Fibroblast of lung (primary cell): Measurements from ENCODE around the gene CNTNAP1. TPM values are rescaled to one million over a fixed set of nuclear protein-coding genes. Genes with fewer than 3 reads are reported as not detected.
A peak's percentile ranks its signal among the peaks of the same experiment; 100 is the strongest.

Experiments
- DNase-seq, 2 donors: peaks; one replicate each; pipeline versions ENCODE4 v3.0.0 to v3.0.0-alpha.2; 2010; ENCODE audit warnings: low read depth in 2 of 2
- H2AFZ ChIP-seq: 2 replicates; pipeline ENCODE4 v1.5.1; 2012; ENCODE audit warnings: low read length, control low read depth, inconsistent platforms
- H3K27ac ChIP-seq: 2 replicates; pipeline ENCODE4 v1.5.1; 2011; ENCODE audit warnings: low read length, control low read depth; ENCODE audit not compliant: insufficient read depth
- H3K27me3 ChIP-seq: 2 replicates; pipeline ENCODE4 v1.5.1; 2011; ENCODE audit warnings: mild to moderate bottlenecking, low read length; ENCODE audit not compliant: control insufficient read depth, insufficient read depth
- H3K36me3 ChIP-seq: 2 replicates; pipeline ENCODE4 v1.5.1; 2011; ENCODE audit warnings: low read length; ENCODE audit not compliant: control insufficient read depth, insufficient read depth
- H3K4me1 ChIP-seq: 2 replicates; pipeline ENCODE4 v1.5.1; 2011; ENCODE audit warnings: low read length; ENCODE audit not compliant: control insufficient read depth, insufficient read depth; ENCODE audit errors: extremely low read depth
- H3K4me2 ChIP-seq: 2 replicates; pipeline ENCODE4 v1.5.1; 2011; ENCODE audit warnings: low read length, control low read depth; ENCODE audit not compliant: insufficient read depth; ENCODE audit errors: extremely low read depth
- H3K4me3 ChIP-seq, 4 experiments: fragments of 200-600 bp in 1 of 4; sonication (generic) in 1 of 4; replicated peaks in 1 of 4; 2 replicates each; pipeline ENCODE4 v1.5.1; 2011 to 2016; ENCODE audit warnings: low read length in 4 of 4, low read depth in 3 of 4, mild to moderate bottlenecking in 3 of 4, control low read depth in 2 of 4, inconsistent platforms in 1 of 4, mixed read lengths in 1 of 4; ENCODE audit not compliant: insufficient read depth in 1 of 4; ENCODE audit errors: control extremely low read depth in 1 of 4
- H3K79me2 ChIP-seq: 2 replicates; pipeline ENCODE4 v1.5.1; 2012; ENCODE audit warnings: mild to moderate bottlenecking, low read length, inconsistent platforms; ENCODE audit not compliant: control insufficient read depth, insufficient read depth
- H3K9ac ChIP-seq: 2 replicates; pipeline ENCODE4 v1.5.1; 2011; ENCODE audit warnings: mild to moderate bottlenecking, low read length, control low read depth; ENCODE audit not compliant: insufficient read depth
- H3K9me3 ChIP-seq: 2 replicates; pipeline ENCODE4 v1.5.1; 2012; ENCODE audit warnings: low read depth, low read length; ENCODE audit not compliant: control insufficient read depth, insufficient read depth
- H4K20me1 ChIP-seq: 2 replicates; pipeline ENCODE4 v1.5.1; 2011; ENCODE audit warnings: low read length; ENCODE audit not compliant: control insufficient read depth, insufficient read depth; ENCODE audit errors: extremely low read depth
- EZH2 ChIP-seq: IDR thresholded peaks from 2 replicates; pipeline ENCODE4 v1.5.1; 2012; ENCODE audit warnings: low read length, control low read depth, mild to moderate bottlenecking; ENCODE audit errors: missing control alignments
- polyA plus RNA-seq, 2 donors: library from polyadenylated mRNA; depleted of rRNA in 1 of 2; stranded (reverse) in 1 of 2; unstranded in 1 of 2; fragments of >200 nt; gene quantifications; 2 replicates each; pipeline ENCODE4 v1.2.1, GENCODE V29; 2011 to 2012; ENCODE audit warnings: missing spikeins in 1 of 2
- total RNA-seq: library from RNA; depleted of rRNA; stranded (reverse); fragments of >200 nt; gene quantifications from 2 replicates; pipeline ENCODE4 v1.2.1, GENCODE V29; 2014
- TF ChIP-seq, protein P1 (sequence below), 2 donors: IDR thresholded peaks in 1 of 2; conservative IDR thresholded peaks in 1 of 2; 1 replicate in 1 of 2; 2 replicates in 1 of 2; pipeline ENCODE4 v1.5.1; 2011 to 2012; ENCODE audit warnings: low read length in 2 of 2, control low read depth in 1 of 2, inconsistent platforms in 1 of 2, low read depth in 1 of 2, mild to moderate bottlenecking in 1 of 2

Gene CNTNAP1
- total and polyA plus RNA-seq, 2 donors (not counting 1 experiment from before 2014, with no cell fraction given): 39.4 to 40.1 TPM

DNA sequence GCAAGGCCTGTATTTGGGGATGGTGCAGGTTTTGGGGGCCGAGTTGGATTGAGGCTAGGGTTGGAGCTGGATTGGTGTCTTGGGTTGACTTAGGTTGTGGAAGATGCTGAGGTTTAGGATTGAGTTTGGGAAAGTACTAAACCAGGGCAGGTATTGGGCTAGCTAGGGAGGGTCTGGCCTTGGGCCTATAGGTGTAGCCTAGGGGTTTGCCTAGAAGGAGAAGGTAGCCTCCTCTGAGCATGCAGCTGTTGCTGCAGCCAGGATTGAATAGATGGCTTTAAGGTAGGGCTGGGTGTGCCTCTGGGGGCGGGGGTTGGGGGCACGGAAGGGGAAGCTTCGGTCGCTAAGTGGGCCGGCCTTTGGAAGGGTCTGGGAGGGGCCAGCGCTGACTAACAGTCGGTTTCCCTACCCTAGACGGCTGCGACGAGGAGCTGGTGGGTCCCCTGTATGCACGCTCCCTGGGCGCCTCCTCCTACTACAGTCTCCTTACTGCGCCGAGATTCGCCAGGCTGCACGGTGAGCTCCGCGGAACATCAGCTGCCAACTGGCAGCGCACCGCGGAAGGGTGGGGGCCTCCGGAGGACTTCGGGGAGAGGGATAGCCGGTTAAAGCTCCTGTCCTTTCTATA lies 1.2 kb downstream of the CNTNAP1 start:
- Histone ChIP-seq H3K4me2 (peak overlapping the region; percentile 88), H3K27me3 (no peaks in the 10 kb centered on the region), H3K4me3 (peak overlapping the region; percentile 62 to 88 (median 78)), H3K9me3 (no peaks in the 10 kb centered on the region), H3K36me3 (peaks cover 16% of the 10 kb centered on the region), H3K27ac (peak overlapping the region; percentile 76), H3K79me2 (peaks cover 4% of the 10 kb centered on the region), H3K4me1 (peaks cover 31% of the 10 kb centered on the region), H3K9ac (peak overlapping the region; percentile 58), H4K20me1 (no peaks in the 10 kb centered on the region), H2AFZ (no peak overlapping the region)
- peak in 1 of 2 donors; percentile 69 for DNase-seq
- no peak for TF ChIP-seq EZH2
- TF ChIP-seq, protein P1, sequence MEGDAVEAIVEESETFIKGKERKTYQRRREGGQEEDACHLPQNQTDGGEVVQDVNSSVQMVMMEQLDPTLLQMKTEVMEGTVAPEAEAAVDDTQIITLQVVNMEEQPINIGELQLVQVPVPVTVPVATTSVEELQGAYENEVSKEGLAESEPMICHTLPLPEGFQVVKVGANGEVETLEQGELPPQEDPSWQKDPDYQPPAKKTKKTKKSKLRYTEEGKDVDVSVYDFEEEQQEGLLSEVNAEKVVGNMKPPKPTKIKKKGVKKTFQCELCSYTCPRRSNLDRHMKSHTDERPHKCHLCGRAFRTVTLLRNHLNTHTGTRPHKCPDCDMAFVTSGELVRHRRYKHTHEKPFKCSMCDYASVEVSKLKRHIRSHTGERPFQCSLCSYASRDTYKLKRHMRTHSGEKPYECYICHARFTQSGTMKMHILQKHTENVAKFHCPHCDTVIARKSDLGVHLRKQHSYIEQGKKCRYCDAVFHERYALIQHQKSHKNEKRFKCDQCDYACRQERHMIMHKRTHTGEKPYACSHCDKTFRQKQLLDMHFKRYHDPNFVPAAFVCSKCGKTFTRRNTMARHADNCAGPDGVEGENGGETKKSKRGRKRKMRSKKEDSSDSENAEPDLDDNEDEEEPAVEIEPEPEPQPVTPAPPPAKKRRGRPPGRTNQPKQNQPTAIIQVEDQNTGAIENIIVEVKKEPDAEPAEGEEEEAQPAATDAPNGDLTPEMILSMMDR (conservative IDR thresholded peaks at IDR 0.05 in 1 of 2, IDR thresholded peaks at IDR 0.05 in 1 of 2; ENCODE audit: low read depth in 1 of 2, low read length in 2 of 2): no peak

DNA sequence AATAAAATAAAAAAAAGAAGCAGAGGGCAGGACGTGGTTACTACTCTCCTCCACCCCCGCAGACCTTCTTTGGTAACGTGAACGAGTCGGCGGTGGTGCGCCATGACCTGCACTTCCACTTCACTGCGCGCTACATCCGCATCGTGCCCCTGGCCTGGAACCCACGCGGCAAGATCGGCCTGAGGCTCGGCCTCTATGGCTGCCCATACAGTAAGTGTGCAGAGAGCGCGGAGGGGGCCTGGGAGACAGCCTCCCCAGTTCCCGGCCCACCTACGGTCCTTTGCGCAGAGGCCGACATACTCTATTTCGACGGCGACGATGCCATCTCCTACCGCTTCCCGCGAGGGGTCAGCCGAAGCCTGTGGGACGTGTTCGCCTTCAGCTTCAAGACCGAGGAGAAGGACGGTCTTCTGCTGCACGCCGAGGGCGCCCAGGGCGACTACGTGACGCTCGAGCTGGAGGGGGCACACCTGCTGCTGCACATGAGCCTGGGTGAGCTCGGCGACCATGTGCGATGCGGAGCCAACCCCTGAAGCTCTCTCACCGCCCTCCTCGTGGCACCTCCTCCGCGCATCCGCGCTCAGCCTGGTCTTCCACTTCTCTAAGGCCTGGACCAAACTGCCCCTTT lies 2.7 kb downstream of the CNTNAP1 start:
- DNase-seq: no peak
- Histone ChIP-seq H3K27ac (no peak overlapping the region), H3K4me2 (no peak overlapping the region)

DNA sequence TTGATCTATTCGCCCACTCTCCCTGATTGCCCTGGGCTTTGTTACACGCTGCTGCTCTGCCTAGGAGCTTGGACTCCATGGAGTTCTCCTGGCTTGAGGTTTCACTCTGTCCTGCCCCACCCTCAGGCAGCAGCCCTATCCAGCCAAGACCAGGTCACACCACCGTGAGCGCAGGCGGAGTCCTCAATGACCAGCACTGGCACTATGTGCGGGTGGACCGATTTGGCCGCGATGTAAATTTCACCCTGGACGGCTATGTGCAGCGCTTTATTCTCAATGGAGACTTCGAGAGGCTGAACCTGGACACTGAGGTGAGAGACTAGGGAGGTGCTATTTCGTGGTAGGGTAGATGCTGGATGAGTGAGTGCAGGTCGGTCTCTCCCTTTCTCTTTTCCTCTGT lies 3.5 kb downstream of the CNTNAP1 start:
- no peak overlapping the region for H3K27ac ChIP-seq
- H3K9ac ChIP-seq: no peak overlapping the region
- no peak overlapping the region for H2AFZ ChIP-seq
- no peaks in the 10 kb centered on the region for H4K20me1 ChIP-seq
- H3K36me3 ChIP-seq: peaks cover 20% of the 10 kb centered on the region
- H3K27me3 ChIP-seq: no peaks in the 10 kb centered on the region
- H3K79me2 ChIP-seq: peaks cover 4% of the 10 kb centered on the region
- TF ChIP-seq, protein P1 (conservative IDR thresholded peaks at IDR 0.05 in 1 of 2, IDR thresholded peaks at IDR 0.05 in 1 of 2; ENCODE audit: low read depth in 1 of 2, low read length in 2 of 2): no peak
- no peak for TF ChIP-seq EZH2
- DNase-seq: no peak
- no peaks in the 10 kb centered on the region for H3K9me3 ChIP-seq
- no peak overlapping the region for H3K4me2 ChIP-seq
- H3K4me3 ChIP-seq: no peak overlapping the region
- peaks cover 14% of the 10 kb centered on the region for H3K4me1 ChIP-seq

More for the DNA sequence above, 2.7 kb downstream of the CNTNAP1 start:
- no peaks in the 10 kb centered on the region for H3K27me3 ChIP-seq
- H3K36me3 ChIP-seq: peaks cover 17% of the 10 kb centered on the region
- H3K4me3 ChIP-seq: no peak overlapping the region
- peaks cover 20% of the 10 kb centered on the region for H3K4me1 ChIP-seq
- no peak overlapping the region for H3K9ac ChIP-seq
- no peaks in the 10 kb centered on the region for H4K20me1 ChIP-seq
- no peaks in the 10 kb centered on the region for H3K9me3 ChIP-seq
- H2AFZ ChIP-seq: no peak overlapping the region
- peaks cover 4% of the 10 kb centered on the region for H3K79me2 ChIP-seq
- TF ChIP-seq, protein P1 (conservative IDR thresholded peaks at IDR 0.05 in 1 of 2, IDR thresholded peaks at IDR 0.05 in 1 of 2; ENCODE audit: low read depth in 1 of 2, low read length in 2 of 2): no peak
